Activated B cell treated with CpG ODN at 0.5 μM for 24 hours (primary cell): Measurements from ENCODE around the gene PRM3. TPM values are rescaled to one million over a fixed set of nuclear protein-coding genes. Genes with fewer than 3 reads are reported as not detected.
A peak's percentile ranks its signal among the peaks of the same experiment; 100 is the strongest.

Experiments used
- ATAC-seq: fragments of 200-7000 bp; cut with Tn5 transposase; one replicate; pipeline ENCODE4 v1.10.0; 2021; ENCODE audit warnings: low read depth, mild to moderate bottlenecking, moderate library complexity
- CTCF ChIA-PET: fragments of 350-600 bp; sonication (Branson Sonifier 250); formaldehyde crosslinking; loops from one replicate; lab custom pipeline; 2021; ENCODE audit warnings: antibody characterized with exemption; lab: Charles Lee
- POLR2A ChIA-PET: fragments of 350-600 bp; sonication (Branson Sonifier 250); formaldehyde crosslinking; loops from one replicate; lab custom pipeline; 2021; ENCODE audit warnings: antibody characterized with exemption; lab: Charles Lee
- DNase-seq: peaks from one replicate; pipeline ENCODE4 v3.0.0; 2022
- H3K27ac Mint-ChIP-seq: one replicate; pipeline ENCODE4 v1.8.0; 2020; ENCODE audit warnings: mixed read lengths
- H3K27me3 Mint-ChIP-seq: one replicate; pipeline ENCODE4 v1.8.0; 2021; ENCODE audit warnings: mixed read lengths
- H3K36me3 Mint-ChIP-seq: one replicate; pipeline ENCODE4 v1.8.0; 2021; ENCODE audit warnings: low read depth, mixed read lengths
- H3K4me1 Mint-ChIP-seq: one replicate; pipeline ENCODE4 v1.8.0; 2021; ENCODE audit warnings: mixed read lengths
- H3K4me3 Mint-ChIP-seq: one replicate; pipeline ENCODE4 v1.8.0; 2020; ENCODE audit warnings: mild to moderate bottlenecking, mixed read lengths
- H3K9me3 Mint-ChIP-seq: one replicate; pipeline ENCODE4 v1.8.0; 2020; ENCODE audit warnings: mixed read lengths
- CTCF ChIP-seq: fragments of 200-600 bp; IDR thresholded peaks from one replicate; pipeline ENCODE4 v1.8.0; 2022; ENCODE audit warnings: antibody characterized with exemption, mild to moderate bottlenecking
- intact Hi-C: fragments of 100-400 bp; cut with micrococcal nuclease; formaldehyde crosslinking; loops from one replicate; pipeline ENCODE4 v1.15.1; 2024
- total RNA-seq: library from RNA; stranded (reverse); gene quantifications from 2 replicates; pipeline ENCODE4 v1.2.3, GENCODE V29; 2022

Gene PRM3
- total RNA-seq, 1 donor from 2014 or later, result not detected

- ChIA-PET CTCF (interaction anchor here (1.1 kb wide), 1 partner anchor 58 kb away, joined by 3 read pairs; the partner anchor contains the start of gene SOCS1), POLR2A (interaction anchor here (0.7 to 6.8 kb wide), 5 partner anchors 13 to 58 kb away, joined by 3 to 138 read pairs (median 5); partner anchors contain the start of gene SOCS1)
- peaks cover 67% of the 10 kb centered on the region for H3K4me1 Mint-ChIP-seq
- no peak for TF ChIP-seq CTCF
- intact Hi-C loops, result no loop called here
- H3K9me3 Mint-ChIP-seq, result no peaks in the 10 kb centered on the region
- H3K4me3 Mint-ChIP-seq, result peak overlapping the region; percentile 1
- ATAC-seq, result no peak
- peak overlapping the region; percentile 57 for H3K27ac Mint-ChIP-seq
- no peaks in the 10 kb centered on the region for H3K27me3 Mint-ChIP-seq
- no peaks in the 10 kb centered on the region for H3K36me3 Mint-ChIP-seq
- DNase-seq, result no peak
Observed at GRCh38 chr16:11313493-11314308, 40.3 kb upstream of the PRM3 start.

- Mint-ChIP-seq H3K9me3 (no peaks in the 10 kb centered on the region), H3K4me1 (peaks cover 74% of the 10 kb centered on the region), H3K27ac (peak overlapping the region; percentile 47), H3K36me3 (no peaks in the 10 kb centered on the region), H3K4me3 (no peak overlapping the region), H3K27me3 (no peaks in the 10 kb centered on the region)
- no peak for TF ChIP-seq CTCF
- POLR2A ChIA-PET, result interaction anchor here (0.7 to 6.8 kb wide), 6 partner anchors 14 to 57 kb away, joined by 3 to 138 read pairs (median 66); partner anchors contain the start of gene SOCS1
- intact Hi-C loops, result no loop called here
- DNase-seq, result no peak
- CTCF ChIA-PET, result interaction anchor here (1.1 to 2.8 kb wide), 3 partner anchors 13 to 57 kb away, joined by 3 to 11 read pairs (median 5); partner anchors contain the start of gene SOCS1
- no peak for ATAC-seq
Observed at GRCh38 chr16:11312718-11313492, 39.5 kb upstream of the PRM3 start.

- H3K36me3 Mint-ChIP-seq, result no peaks in the 10 kb centered on the region
- peak; percentile 38 for DNase-seq
- ChIA-PET CTCF (interaction anchor here (0.6 to 4.7 kb wide), 7 partner anchors 9 to 86 kb away, joined by 3 to 32 read pairs (median 3); no protein-coding TSS in a partner anchor), POLR2A (interaction anchor here (0.6 to 6.8 kb wide), 10 partner anchors 9 to 233 kb away, joined by 3 to 138 read pairs (median 8); partner anchors contain the start of gene SOCS1)
- peak overlapping the region; percentile 62 for H3K4me3 Mint-ChIP-seq
- no peak for TF ChIP-seq CTCF
- peak overlapping the region; percentile 95 for H3K27ac Mint-ChIP-seq
- peaks cover 89% of the 10 kb centered on the region for H3K4me1 Mint-ChIP-seq
- no peaks in the 10 kb centered on the region for H3K27me3 Mint-ChIP-seq
- no peaks in the 10 kb centered on the region for H3K9me3 Mint-ChIP-seq
- intact Hi-C loops, result loop anchor here (1.0 to 2.0 kb wide), 6 partner anchors 14 to 346 kb away; partner anchors contain the start of gene RMI2
- ATAC-seq, result peak; percentile 56
Observed at GRCh38 chr16:11310997-11311561, 37.6 kb upstream of the PRM3 start.

GRCh38 chr16:11310634-11310977 is 37.2 kb upstream of the PRM3 start:
- peaks cover 91% of the 10 kb centered on the region for H3K4me1 Mint-ChIP-seq
- DNase-seq, result no peak
- CTCF ChIA-PET, result interaction anchor here (0.6 to 4.7 kb wide), 7 partner anchors 10 to 85 kb away, joined by 3 to 32 read pairs (median 3); no protein-coding TSS in a partner anchor
- TF ChIP-seq CTCF, result no peak
- peak overlapping the region; percentile 95 for H3K27ac Mint-ChIP-seq
- no peak for ATAC-seq
- no peaks in the 10 kb centered on the region for H3K9me3 Mint-ChIP-seq
- H3K36me3 Mint-ChIP-seq, result no peaks in the 10 kb centered on the region
- POLR2A ChIA-PET, result interaction anchor here (0.7 to 6.8 kb wide), 10 partner anchors 10 to 108 kb away, joined by 3 to 138 read pairs (median 10); partner anchors contain the start of gene SOCS1
- intact Hi-C loops, result loop anchor here (2.0 kb wide), 1 partner anchor 60 kb away; no protein-coding TSS in a partner anchor
- H3K4me3 Mint-ChIP-seq, result peak overlapping the region; percentile 62
- H3K27me3 Mint-ChIP-seq, result no peaks in the 10 kb centered on the region
